Large intestine (tissue), 3 donors: Measurements from ENCODE around the gene KRTAP12-4. TPM values are rescaled to one million over a fixed set of nuclear protein-coding genes. Genes with fewer than 3 reads are reported as not detected.
"Not testable (repeated sequence)": the region's sequence is repeated elsewhere in the genome, so short reads cannot be mapped to it uniquely, and the experiment has no call there.

ENCODE experiments used
- DNase-seq, 2 donors: peaks; one replicate each; pipeline versions ENCODE4 v3.0.0 to v3.0.0-alpha.2; 2013
- H3K27ac ChIP-seq: one replicate; pipeline ENCODE4 v1.5.1; 2013; ENCODE audit warnings: low read length
- H3K27me3 ChIP-seq: 2 replicates; pipeline ENCODE4 v1.6.1; 2013; ENCODE audit warnings: low read length; ENCODE audit not compliant: control insufficient read depth, insufficient read depth
- H3K36me3 ChIP-seq: 2 replicates; pipeline ENCODE4 v1.6.1; 2013; ENCODE audit warnings: low read length; ENCODE audit not compliant: control insufficient read depth, insufficient read depth
- H3K4me1 ChIP-seq: one replicate; pipeline ENCODE4 v1.6.1; 2013; ENCODE audit warnings: low read length; ENCODE audit not compliant: control insufficient read depth, insufficient read depth
- H3K4me3 ChIP-seq: one replicate; pipeline ENCODE4 v1.5.1; 2013; ENCODE audit warnings: low read length
- H3K9me3 ChIP-seq: one replicate; pipeline ENCODE4 v1.6.1; 2013; ENCODE audit warnings: mild to moderate bottlenecking, low read depth, low read length, moderate library complexity; ENCODE audit not compliant: control insufficient read depth
- WGBS: methylation state at CpG from one replicate; pipeline ENCODE4 v1.1.5; 2013; ENCODE audit warnings: low lambda C conversion rate; ENCODE audit not compliant: insufficient coverage; 5-methylcytosine and 5-hydroxymethylcytosine counted together
- polyA plus RNA-seq: library from polyadenylated mRNA; unstranded; fragments of 120-200 nt; gene quantifications from one replicate; pipeline ENCODE4 v1.2.1, GENCODE V29; 2013

Gene KRTAP12-4
- polyA plus RNA-seq, 1 donor = not detected

DNA sequence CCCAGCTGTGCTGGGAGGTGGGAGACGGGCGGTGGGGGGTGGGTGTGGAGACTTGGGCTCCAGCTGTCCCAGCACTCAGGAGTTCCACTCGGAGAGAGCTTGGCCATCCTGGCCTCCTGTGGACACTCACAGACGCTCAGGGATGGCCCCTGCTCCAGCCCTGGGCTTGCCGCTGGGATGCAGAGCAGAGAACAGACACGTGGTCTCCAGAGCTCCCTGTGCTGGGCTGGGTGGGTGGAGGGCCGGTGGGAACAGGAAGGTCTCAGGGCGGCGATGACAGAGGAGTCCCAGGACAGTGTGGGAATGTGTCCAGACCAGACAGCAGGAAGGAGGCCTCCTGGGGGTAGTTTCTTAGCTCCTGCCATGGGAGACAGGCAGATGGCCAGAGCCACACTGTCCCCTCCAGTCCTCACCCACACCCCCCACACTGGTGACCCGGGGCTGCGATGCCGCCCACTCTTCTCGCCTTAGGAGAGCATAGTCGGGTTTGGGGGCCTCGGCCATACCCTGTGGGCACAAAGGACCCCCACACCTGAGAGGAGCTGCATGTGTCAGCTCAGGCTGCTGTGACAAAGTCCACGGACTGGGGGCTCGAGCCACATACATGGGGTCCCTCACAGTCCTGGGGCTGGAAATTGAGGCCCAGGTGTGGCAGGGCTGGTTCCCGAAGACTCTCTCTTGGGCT is 25.6 kb downstream of the KRTAP12-4 start:
- WGBS = no CpG with 5 or more reads among the region's 18 CpGs
- Histone ChIP-seq H3K4me3 (no peak overlapping the region), H3K27ac (no peak overlapping the region), H3K27me3 (peaks cover 4% of the 10 kb centered on the region), H3K36me3 (no peaks in the 10 kb centered on the region), H3K4me1 (no peaks in the 10 kb centered on the region), H3K9me3 (peaks cover 15% of the 10 kb centered on the region)
- no peak for DNase-seq

DNA sequence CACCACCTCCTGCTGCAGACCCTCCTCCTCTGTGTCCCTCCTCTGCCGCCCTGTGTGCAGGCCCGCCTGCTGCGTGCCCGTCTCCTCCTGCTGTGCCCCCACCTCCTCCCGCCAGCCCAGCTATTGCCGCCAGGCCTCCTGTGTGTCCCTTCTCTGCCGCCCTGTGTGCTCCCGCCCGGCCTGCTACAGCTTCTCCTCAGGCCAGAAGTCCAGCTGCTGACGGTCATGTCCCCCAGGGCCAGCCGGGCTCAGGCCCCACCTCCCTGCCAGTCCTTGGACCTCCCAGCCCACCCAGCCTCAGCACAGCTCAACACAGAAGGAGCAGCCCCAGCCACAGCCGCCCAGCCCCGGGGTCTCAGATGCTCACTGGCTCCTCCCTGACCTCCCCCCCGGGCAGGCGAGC is 26.6 kb downstream of the KRTAP12-4 start:
- not testable (repeated sequence) for H3K4me1 ChIP-seq, DNase-seq, H3K27me3 ChIP-seq, H3K36me3 ChIP-seq, H3K27ac ChIP-seq, H3K4me3 ChIP-seq
- no CpG with 5 or more reads among the region's 15 CpGs for WGBS
- H3K9me3 ChIP-seq = peaks cover 15% of the 10 kb centered on the region

GRCh38 chr21:44627181-44627822 is 27.2 kb downstream of the KRTAP12-4 start:
- peaks cover 15% of the 10 kb centered on the region for H3K9me3 ChIP-seq
- no CpG with 5 or more reads among the region's 20 CpGs for WGBS

DNA sequence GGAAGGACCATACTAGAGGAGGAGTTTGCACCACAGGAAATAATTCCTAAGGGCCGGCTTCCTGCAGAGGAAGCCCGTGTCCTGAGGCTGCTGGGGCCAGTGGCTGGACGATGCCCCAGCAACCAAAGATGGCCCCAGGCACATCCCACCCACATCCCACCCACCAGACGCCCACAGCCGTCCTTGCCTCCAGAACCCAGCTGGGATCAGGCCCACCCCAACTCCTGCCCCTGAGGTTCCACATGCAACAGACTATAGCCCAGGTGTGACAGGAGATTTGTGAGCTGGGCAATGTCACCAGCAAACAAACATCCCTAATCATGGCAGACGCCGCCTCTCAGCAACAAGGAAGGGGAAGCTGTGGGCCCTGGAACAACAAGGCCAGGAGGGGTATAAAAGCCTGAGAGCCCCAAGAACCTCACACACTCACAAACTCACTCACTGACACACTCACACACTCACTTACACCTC is 27.8 kb downstream of the KRTAP12-4 start, which contains the start of gene KRTAP10-9:
Gene KRTAP10-9, plus strand, starts transcription at position 421 of the 471 bp plus-strand sequence. CDS start 79 bp downstream, outside the sequence.
- peaks cover 13% of the 10 kb centered on the region for H3K9me3 ChIP-seq
- H3K27me3 ChIP-seq = peaks cover 4% of the 10 kb centered on the region
- no peaks in the 10 kb centered on the region for H3K4me1 ChIP-seq
- H3K4me3 ChIP-seq = no peak within 1 kb of the TSS
- DNase-seq = no peak
- no peaks in the 10 kb centered on the region for H3K36me3 ChIP-seq
- WGBS = no CpG with 5 or more reads among the region's 7 CpGs
- no peak within 1 kb of the TSS for H3K27ac ChIP-seq

More at GRCh38 chr21:44627181-44627822, 27.2 kb downstream of the KRTAP12-4 start:
- not testable (repeated sequence) for H3K36me3 ChIP-seq, H3K27ac ChIP-seq, H3K27me3 ChIP-seq, H3K4me3 ChIP-seq, DNase-seq, H3K4me1 ChIP-seq

- H3K4me1 ChIP-seq = no peaks in the 10 kb centered on the region
- H3K27ac ChIP-seq = no peak overlapping the region
- H3K4me3 ChIP-seq = no peak overlapping the region
- WGBS = no CpG with 5 or more reads among the region's 10 CpGs
- H3K27me3 ChIP-seq = peaks cover 4% of the 10 kb centered on the region
- H3K36me3 ChIP-seq = no peaks in the 10 kb centered on the region
- peaks cover 9% of the 10 kb centered on the region for H3K9me3 ChIP-seq
- no peak for DNase-seq
Observed at GRCh38 chr21:44626262-44626661, 28.2 kb downstream of the KRTAP12-4 start.

- H3K9me3 ChIP-seq = peaks cover 7% of the 10 kb centered on the region
- no peak for DNase-seq
- WGBS = 97% methylated on average over 5 of the region's 7 CpGs
- H3K27me3 ChIP-seq = peaks cover 4% of the 10 kb centered on the region
- H3K36me3 ChIP-seq = no peaks in the 10 kb centered on the region
- no peak overlapping the region for H3K27ac ChIP-seq
- no peak overlapping the region for H3K4me3 ChIP-seq
- H3K4me1 ChIP-seq = no peaks in the 10 kb centered on the region
Observed at GRCh38 chr21:44625756-44626155, 28.7 kb downstream of the KRTAP12-4 start.

- Histone ChIP-seq H3K36me3 (no peaks in the 10 kb centered on the region), H3K4me1 (no peaks in the 10 kb centered on the region), H3K27ac (no peak overlapping the region), H3K9me3 (peaks cover 3% of the 10 kb centered on the region), H3K27me3 (peaks cover 4% of the 10 kb centered on the region), H3K4me3 (no peak overlapping the region)
- no peak for DNase-seq
Observed at GRCh38 chr21:44623575-44623974, 30.9 kb downstream of the KRTAP12-4 start.

GRCh38 chr21:44619886-44620285 is 34.6 kb downstream of the KRTAP12-4 start:
- no peak for DNase-seq
- Histone ChIP-seq H3K4me3 (no peak overlapping the region), H3K36me3 (no peaks in the 10 kb centered on the region), H3K27ac (no peak overlapping the region), H3K9me3 (peaks cover 3% of the 10 kb centered on the region), H3K27me3 (no peaks in the 10 kb centered on the region), H3K4me1 (no peaks in the 10 kb centered on the region)
- 66% methylated on average over 2 of the region's 6 CpGs for WGBS

- Histone ChIP-seq H3K36me3 (no peaks in the 10 kb centered on the region), H3K4me3 (no peak overlapping the region), H3K4me1 (no peaks in the 10 kb centered on the region), H3K27me3 (no peaks in the 10 kb centered on the region), H3K27ac (no peak overlapping the region), H3K9me3 (peaks cover 3% of the 10 kb centered on the region)
- WGBS = 100% methylated on average over 1 of the region's 3 CpGs
- DNase-seq = no peak
Observed at GRCh38 chr21:44618909-44619308, 35.5 kb downstream of the KRTAP12-4 start.

DNA sequence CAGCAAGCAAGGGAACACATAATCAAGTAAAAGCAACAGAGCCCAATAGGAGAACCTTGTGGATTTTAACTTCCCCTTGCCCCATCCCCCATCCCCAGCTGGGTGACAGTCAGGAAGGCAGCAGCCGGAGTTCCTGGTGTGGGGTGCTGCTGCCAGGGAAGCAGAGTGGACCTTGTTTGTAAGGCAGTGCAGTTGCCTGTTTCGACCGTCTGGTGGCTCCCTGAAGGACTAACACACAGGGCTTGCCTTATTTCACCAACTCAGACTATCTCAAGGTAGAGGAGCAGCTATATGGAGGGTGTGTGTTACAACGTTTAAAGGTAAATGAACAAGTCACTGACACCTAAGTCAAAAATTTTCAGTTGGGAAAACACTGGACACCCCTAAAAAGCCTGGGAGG is 36.0 kb downstream of the KRTAP12-4 start:
- H3K27ac ChIP-seq = no peak overlapping the region
- WGBS = no CpG with 5 or more reads among the region's 4 CpGs

More for the DNA sequence above, 36.0 kb downstream of the KRTAP12-4 start:
- no peaks in the 10 kb centered on the region for H3K27me3 ChIP-seq
- H3K4me3 ChIP-seq = no peak overlapping the region
- H3K4me1 ChIP-seq = no peaks in the 10 kb centered on the region
- no peak for DNase-seq
- no peaks in the 10 kb centered on the region for H3K36me3 ChIP-seq
- H3K9me3 ChIP-seq = peaks cover 3% of the 10 kb centered on the region
